ENCODE measurements around the gene SASH3.
A peak's percentile ranks its signal among the peaks of the same experiment; 100 is the strongest.

SASH3 gene

DNA sequence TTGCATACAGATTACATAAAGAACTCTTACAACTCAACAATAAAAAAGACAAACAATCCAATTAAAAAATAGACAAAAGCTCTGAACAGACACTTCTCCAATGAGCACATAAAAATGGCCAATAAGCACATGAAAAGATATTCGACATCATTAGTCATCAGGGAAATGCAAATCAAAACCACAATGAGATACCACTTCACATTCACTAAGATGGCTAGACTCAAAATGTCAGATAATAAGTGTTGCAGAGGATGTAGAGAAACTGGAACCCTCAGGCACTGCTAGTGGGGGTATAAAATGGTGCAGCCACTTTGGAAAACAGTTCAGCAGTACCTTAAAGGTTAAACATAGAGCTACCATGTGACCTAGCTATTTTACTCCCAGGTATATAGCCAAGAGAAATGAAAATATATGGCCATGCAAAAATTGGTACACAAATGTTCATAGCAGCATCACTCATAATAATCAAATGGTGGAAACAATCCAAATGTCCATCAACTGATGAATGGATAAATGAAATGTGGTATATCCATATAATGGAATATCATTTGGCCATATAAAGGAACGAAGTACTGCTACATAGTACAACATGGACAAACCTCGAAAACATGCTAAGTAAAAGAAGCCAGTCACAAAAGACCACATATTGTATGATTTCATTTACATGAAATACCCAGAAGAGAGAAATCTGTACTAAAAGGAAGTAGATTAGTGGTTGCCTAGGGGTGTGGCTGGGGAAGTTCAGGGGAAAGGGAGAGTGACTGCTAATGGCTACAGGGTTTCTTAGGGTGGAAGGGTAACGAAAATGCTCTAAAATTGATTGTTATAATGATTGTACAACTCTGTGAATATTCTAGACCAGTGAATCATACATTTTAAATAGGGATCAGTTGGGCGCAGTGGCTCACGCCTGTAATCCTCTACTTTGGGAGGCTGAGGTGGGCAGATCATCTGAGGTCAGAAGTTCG lies 29.4 kb downstream of the SASH3 start:
- no peak for DNase-seq (ENCODE audit: low read depth in 2 of 2)

DNA sequence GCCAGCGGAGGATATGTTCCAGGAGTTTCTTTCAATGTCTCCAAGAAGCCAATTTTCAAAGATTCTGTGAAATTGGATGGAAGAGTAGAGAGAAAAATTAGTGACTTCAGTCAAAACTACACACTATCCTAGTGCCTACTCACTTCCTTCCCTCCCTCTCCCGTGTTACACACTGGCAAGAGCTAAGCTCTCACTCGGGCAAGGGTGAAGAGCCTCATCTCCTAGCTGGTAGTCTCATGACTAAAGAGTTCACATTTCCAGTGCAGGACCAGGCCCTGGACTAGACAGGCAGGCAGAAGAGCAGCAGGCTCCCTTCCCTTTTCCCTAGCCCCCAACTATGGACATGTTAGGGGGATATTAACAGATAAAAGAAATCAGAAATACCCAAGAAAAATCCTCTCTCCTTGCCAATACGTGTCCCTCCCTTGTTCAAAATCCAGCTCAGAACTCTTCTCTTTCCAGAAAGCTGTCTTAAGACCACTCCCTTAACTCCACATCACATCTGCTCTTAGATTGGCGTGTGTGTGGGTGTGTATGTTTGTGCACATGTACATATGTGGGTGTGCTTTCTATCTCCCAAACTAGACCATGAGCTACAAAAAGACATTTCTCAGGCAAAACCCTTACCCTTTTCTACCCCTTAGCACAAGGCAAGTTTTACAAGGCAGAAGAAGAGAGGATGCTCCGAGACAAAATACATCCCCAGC lies 34.1 kb downstream of the SASH3 start:
- DNase-seq (ENCODE audit: low read depth in 2 of 2) = no peak

DNA sequence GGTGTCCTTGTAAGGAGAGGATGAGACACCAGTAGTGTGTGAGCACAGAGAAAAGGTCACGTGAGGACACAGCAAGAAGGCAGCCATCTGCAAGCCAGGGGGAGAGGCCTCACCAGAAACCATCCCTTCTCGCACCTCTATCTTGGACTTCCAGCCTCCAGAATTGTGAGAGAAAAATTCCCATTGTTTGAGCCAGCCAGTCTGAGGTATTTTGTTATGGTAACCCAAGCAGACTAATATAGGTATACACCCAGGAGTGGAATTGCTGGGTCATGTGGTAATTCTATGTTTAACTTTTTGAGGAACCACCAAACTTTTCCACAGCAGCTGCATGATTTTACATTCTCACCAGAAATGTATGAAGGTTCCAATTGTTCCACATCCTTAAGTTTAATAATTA lies 38.4 kb downstream of the SASH3 start:
- DNase-seq (ENCODE audit: low read depth in 2 of 2) = no peak

- no peak for DNase-seq (ENCODE audit: low read depth in 2 of 2)
Observed at GRCh38 chrX:129823115-129823514, 43.4 kb downstream of the SASH3 start.

- no peak for DNase-seq (ENCODE audit: low read depth in 2 of 2)
Observed at GRCh38 chrX:129823522-129823921, 43.8 kb downstream of the SASH3 start.

- DNase-seq (ENCODE audit: low read depth in 2 of 2) = no peak
Observed at GRCh38 chrX:129824620-129825019, 44.9 kb downstream of the SASH3 start.

DNA sequence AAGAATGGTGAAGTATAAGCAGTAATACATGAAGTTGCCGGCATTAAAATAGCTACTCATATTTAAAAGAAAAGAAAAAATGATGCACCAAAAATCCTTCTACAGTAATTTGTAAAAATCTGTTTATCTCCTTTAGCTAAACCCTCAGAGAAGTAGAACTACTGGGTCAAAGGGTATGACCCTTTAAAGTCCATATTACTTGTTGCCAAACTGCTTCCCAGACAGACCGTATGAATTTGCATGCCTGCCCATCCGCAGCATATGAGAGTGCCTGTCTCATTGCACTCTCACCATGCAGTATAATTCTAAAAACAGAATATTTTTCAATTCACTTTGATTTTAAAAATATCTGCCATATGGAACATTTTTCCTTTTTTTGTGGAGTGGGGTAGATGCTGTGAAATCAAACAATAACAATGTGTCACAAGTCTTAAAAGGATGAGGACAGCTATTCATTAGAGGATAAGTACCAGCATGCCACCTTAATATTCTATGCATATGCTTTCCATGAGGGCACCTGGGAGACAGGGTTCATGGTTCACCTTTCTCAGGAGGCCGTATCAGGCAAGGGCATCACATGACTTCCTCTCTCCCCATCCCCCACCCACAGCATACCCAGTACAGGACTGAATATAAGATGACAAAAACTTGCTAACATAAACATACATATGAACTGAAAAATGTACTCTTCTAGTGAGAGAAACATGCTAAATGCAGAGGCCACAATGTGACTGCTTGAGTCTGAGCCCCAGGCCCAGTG lies 46.2 kb downstream of the SASH3 start:
- no peak for DNase-seq (ENCODE audit: low read depth in 2 of 2)

DNA sequence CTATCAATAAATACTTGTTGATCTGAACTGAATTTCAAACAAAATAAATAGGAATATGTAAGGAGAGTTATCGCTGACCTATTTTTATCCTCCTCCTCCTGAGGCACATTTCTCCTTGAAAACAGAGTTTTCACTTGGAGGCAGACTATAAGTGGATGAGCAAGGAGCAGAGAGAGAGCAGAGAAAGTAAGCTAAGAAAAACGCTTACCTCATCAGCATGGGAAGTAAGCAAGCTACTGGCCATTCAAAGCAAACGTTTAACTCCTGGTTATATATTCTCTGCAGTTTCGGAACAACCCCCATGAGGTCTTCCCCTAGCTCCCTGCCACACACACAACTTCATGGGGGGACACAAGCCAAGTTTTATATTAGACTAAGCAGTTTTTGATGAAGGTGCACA lies 50.7 kb downstream of the SASH3 start:
- DNase-seq (ENCODE audit: low read depth in 2 of 2) = no peak

- DNase-seq (ENCODE audit: low read depth in 2 of 2) = no peak
Observed at GRCh38 chrX:129831091-129831885, 51.5 kb downstream of the SASH3 start.

DNA sequence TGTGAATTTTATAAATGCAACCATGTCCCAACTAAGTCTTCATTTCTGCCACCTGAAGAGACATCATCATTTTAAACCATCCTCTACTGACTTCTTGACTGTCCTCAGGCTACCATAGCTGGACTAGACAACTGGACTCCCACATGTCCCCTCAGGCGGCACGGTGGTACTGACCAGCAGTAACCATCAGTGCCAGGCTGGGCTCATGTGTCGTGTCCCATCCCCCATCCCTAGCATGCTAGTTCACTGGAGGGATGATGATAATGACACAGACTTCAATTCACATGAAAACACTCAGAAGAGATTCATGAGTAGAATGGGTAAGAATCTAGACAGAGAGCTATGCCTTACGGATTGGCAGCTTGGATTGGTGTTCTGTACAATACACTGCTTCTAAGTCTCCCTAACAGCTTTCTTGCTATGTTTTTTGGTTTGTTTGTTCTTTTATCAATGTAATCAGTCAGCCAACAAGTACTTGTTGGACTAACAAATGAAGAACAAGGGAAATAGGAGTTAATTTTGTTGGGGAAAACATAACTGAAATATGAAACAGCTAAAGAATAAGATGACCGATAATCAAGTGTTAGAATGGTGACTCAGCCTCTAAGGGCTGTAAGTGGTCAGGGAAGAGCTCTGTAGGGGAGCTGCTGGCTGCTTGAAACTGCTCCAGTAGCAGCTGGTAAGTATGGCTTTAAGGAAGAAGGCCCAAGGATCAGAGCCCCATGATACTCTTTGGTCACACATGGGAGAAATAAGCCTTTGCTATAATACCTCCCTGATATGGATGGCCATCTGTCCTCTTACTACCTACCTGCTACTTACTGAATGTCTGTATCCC lies 53.6 kb downstream of the SASH3 start:
- DNase-seq (ENCODE audit: low read depth in 2 of 2) = no peak

- no peak for DNase-seq (ENCODE audit: low read depth in 2 of 2)
Observed at GRCh38 chrX:129836827-129837226, 57.1 kb downstream of the SASH3 start.

GRCh38 chrX:129840344-129840743 lies 60.6 kb downstream of the SASH3 start:
- DNase-seq (ENCODE audit: low read depth in 2 of 2) = no peak

- no peak for DNase-seq (ENCODE audit: low read depth in 2 of 2)
Observed at GRCh38 chrX:129842510-129843208, 62.9 kb downstream of the SASH3 start.

DNA sequence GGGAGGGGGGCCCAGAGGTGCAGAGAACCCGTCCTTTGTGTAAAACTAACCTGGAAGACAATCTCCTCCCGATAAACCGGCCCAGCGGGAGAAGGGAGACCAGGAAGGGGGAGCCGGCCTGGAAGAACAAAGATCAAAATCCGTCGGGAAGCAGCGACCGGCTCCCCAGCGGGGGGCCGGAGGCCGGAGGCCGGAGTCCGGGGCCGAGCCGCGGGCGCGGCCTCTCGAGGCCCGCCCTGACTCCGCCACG lies 63.4 kb downstream of the SASH3 start:
- no peak for DNase-seq (ENCODE audit: low read depth in 2 of 2)

DNA sequence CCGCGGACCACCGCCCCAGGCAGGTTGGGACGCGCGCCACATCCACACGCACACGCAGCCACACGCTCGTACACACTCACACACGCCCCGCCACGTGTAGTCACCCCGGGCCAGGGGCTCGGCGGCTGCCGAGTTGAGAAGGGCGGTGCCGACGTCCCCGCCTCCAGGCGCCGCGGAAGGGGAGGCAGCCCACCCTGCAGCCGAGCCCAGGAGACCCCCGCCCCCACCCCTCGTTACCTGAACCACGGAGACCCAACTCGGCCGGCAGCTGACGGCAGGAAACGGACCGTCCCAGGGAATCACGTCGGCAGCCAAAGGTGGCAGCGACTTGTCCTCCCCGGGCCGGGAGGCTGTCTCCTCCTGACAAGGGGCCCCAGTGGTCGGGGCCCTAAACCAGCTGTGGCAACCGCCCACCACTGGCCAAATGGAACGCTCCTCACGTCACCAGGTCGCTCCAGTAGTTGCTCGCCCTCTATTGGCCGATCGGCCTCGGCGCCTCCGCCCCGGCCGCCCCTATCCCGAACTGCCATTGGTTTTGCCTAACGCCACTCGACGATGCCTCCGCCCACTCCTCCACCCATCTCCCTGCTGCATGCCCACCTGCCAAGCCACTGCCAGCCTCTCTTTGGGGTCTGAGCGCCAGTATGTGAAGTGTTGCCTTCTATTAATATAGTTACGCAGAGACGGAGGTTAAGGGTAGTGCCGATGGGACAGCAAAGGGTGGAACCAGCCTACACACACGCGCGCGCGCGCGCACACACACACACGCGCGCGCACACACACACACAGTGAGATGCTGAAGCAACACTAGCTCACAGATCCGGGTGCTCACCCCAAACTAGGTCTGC lies 63.9 kb downstream of the SASH3 start, which contains the start of gene ZDHHC9:
TSS of gene ZDHHC9 (minus strand) at position 428 of the 848 bp plus-strand sequence. CDS start 1,941 bp downstream, outside the sequence.
- peak; percentile 69 to 82 for DNase-seq (ENCODE audit: low read depth in 2 of 2)
